ENCODE measurements around the gene ZNF77. TPM values are rescaled to one million over a fixed set of nuclear protein-coding genes. Genes with fewer than 3 reads are reported as not detected.
"Not testable (repeated sequence)": the region's sequence is repeated elsewhere in the genome, so short reads cannot be mapped to it uniquely, and the experiment has no call there.

The ZNF77 gene
- total RNA-seq, result 1 to 10 TPM; 5.4 to 5.5 TPM

- Mint-ChIP-seq H3K27ac (peak within 1 kb of the TSS; percentile 97), H3K4me1 (ENCODE audit: low read depth) (peaks cover 56% of the 10 kb centered on the region), H3K27me3 (ENCODE audit: low read depth) (no peaks in the 10 kb centered on the region), H3K4me3 (peak within 1 kb of the TSS; percentile 99), H3K36me3 (ENCODE audit: insufficient read depth in 2 of 2) (peaks cover 2 to 4% of the 10 kb centered on the region in 2 donors), H3K9me3 (no peaks in the 10 kb centered on the region)
- ATAC-seq (replicated peaks in 1 of 2) (peak; percentile 98), DNase-seq (peak; percentile 98 to 99)
Observed at GRCh38 chr19:2944775-2945574, at the start of gene ZNF77. Gene ZNF77 (minus strand): TSS chr19:2944971. CDS start chr19:2944840, 131 bp downstream.

DNA sequence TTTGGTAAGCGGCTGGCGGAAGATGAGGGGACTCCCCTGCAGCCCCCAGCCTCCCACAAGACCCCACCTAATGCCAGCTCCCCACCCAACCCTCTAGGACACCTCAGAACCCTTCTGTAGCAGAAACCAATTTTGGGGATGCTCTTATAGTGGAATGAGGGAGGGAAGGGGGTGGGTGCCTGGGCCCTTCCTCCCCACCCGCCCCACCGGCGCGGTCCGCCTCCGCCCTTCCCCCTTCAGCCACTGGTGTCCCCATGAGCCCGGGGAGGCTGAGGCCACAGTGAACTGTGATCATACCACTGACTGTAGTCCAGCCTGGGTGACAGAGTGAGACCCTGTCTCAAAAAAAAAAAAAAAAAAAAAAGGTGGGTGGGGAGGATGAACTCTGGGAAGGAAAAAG, 48.8 kb upstream of the ZNF77 start:
- no peak overlapping the region for H3K4me3 Mint-ChIP-seq
- H3K9me3 Mint-ChIP-seq, result no peaks in the 10 kb centered on the region
- no peaks in the 10 kb centered on the region for H3K4me1 Mint-ChIP-seq (ENCODE audit: low read depth)
- ATAC-seq (replicated peaks in 1 of 2) (no peak), DNase-seq (no peak)
- H3K36me3 Mint-ChIP-seq (ENCODE audit: insufficient read depth in 2 of 2), result no peaks in the 10 kb centered on the region
- no peaks in the 10 kb centered on the region for H3K27me3 Mint-ChIP-seq (ENCODE audit: low read depth)
- H3K27ac Mint-ChIP-seq, result no peak overlapping the region

DNA sequence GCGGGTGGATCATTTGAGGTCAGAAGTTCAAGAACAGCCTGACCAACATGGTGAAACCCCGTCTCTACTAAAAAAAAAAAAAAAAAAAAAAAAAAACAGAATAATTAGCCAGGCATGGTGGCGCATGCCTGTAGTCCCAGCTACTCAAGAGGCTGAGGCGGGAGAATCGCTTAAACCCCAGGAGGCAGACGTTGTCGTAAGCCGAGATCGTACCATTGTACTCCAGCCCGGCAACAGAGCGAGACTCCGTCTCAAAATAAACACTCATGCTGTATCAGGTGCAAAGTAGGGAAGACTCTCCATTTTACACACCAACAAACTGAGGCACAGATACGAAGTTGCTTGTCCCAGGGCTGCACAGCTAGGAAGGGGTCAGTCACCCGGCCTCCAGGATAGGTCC, 48.2 kb upstream of the ZNF77 start:
- Mint-ChIP-seq H3K27ac (no peak overlapping the region), H3K4me1 (ENCODE audit: low read depth) (no peaks in the 10 kb centered on the region), H3K27me3 (ENCODE audit: low read depth) (no peaks in the 10 kb centered on the region), H3K9me3 (no peaks in the 10 kb centered on the region), H3K4me3 (no peak overlapping the region), H3K36me3 (ENCODE audit: insufficient read depth in 2 of 2) (no peaks in the 10 kb centered on the region)
- DNase-seq, result no peak
- no peak for ATAC-seq (replicated peaks in 1 of 2)

GRCh38 chr19:2992333-2992732, 47.6 kb upstream of the ZNF77 start:
- not testable (repeated sequence) for H3K36me3 Mint-ChIP-seq (ENCODE audit: insufficient read depth in 2 of 2); DNase-seq; H3K27ac Mint-ChIP-seq; H3K4me3 Mint-ChIP-seq; H3K9me3 Mint-ChIP-seq; H3K4me1 Mint-ChIP-seq (ENCODE audit: low read depth); H3K27me3 Mint-ChIP-seq (ENCODE audit: low read depth); ATAC-seq (replicated peaks in 1 of 2)

GRCh38 chr19:2989236-2989946, 44.6 kb upstream of the ZNF77 start:
- Mint-ChIP-seq H3K27ac (no peak overlapping the region), H3K27me3 (ENCODE audit: low read depth) (no peaks in the 10 kb centered on the region), H3K9me3 (no peaks in the 10 kb centered on the region), H3K4me1 (ENCODE audit: low read depth) (no peaks in the 10 kb centered on the region), H3K4me3 (no peak overlapping the region), H3K36me3 (ENCODE audit: insufficient read depth in 2 of 2) (no peaks in the 10 kb centered on the region)
- ATAC-seq (replicated peaks in 1 of 2), result no peak
- no peak for DNase-seq

DNA sequence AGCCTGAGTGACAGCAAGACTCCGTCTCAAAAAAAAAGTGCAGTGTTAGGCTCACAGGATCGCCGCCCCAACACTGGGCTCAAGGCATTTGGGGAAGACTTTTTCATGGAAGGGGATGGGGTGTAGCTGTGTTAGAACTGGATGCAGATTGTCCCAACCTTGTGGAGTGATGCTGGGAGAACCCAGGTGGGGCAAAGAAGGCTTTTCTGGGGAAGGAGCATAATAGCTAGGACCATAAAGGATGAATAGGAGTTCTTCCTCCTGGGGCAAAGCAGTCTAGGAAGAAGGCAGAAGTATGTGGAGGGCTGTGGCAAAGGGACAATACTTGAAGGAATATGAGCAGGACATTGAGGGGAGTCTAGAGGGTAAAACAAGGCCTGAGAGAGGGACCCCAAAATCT, 43.8 kb upstream of the ZNF77 start:
- no peaks in the 10 kb centered on the region for H3K9me3 Mint-ChIP-seq
- no peaks in the 10 kb centered on the region for H3K4me1 Mint-ChIP-seq (ENCODE audit: low read depth)
- no peaks in the 10 kb centered on the region for H3K36me3 Mint-ChIP-seq (ENCODE audit: insufficient read depth in 2 of 2)
- ATAC-seq (replicated peaks in 1 of 2) (no peak), DNase-seq (no peak)
- peaks cover 2% of the 10 kb centered on the region for H3K27me3 Mint-ChIP-seq (ENCODE audit: low read depth)
- no peak overlapping the region for H3K4me3 Mint-ChIP-seq
- no peak overlapping the region for H3K27ac Mint-ChIP-seq

GRCh38 chr19:2987797-2988196, 43.0 kb upstream of the ZNF77 start:
- no peaks in the 10 kb centered on the region for H3K36me3 Mint-ChIP-seq (ENCODE audit: insufficient read depth in 2 of 2)
- H3K4me1 Mint-ChIP-seq (ENCODE audit: low read depth), result no peaks in the 10 kb centered on the region
- no peaks in the 10 kb centered on the region for H3K9me3 Mint-ChIP-seq

DNA sequence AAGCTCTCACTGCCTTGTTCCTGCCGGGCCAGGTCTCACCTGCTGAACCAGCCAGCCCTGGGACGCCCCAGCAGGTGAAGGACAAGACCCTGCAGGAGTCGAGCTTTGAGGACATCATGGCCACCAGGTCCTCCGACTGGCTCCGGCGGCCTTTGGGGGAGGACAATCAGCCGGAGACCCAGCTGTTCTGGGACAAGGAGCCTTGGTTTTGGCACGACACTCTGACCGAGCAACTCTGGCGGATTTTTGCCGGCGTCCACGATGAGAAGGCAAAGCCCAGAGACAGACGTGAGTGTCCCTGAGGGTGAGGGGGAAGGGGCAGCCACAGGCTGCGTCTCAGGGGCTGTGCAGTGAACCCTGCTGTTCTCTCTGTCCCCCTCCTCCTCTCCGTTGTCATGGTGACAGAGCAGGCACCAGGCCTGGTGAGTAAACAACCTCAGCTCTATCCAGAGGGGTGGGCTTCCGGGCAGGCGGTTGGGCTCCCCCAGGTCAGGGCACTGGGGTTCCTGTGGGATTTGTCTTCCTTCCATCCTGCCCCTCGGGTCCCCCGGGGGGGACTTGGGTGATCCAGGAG, 42.3 kb upstream of the ZNF77 start:
- Mint-ChIP-seq H3K4me1 (ENCODE audit: low read depth) (no peaks in the 10 kb centered on the region), H3K4me3 (no peak overlapping the region), H3K27ac (no peak overlapping the region), H3K27me3 (ENCODE audit: low read depth) (peaks cover 10% of the 10 kb centered on the region), H3K36me3 (ENCODE audit: insufficient read depth in 2 of 2) (no peaks in the 10 kb centered on the region), H3K9me3 (no peaks in the 10 kb centered on the region)
- DNase-seq (no peak), ATAC-seq (replicated peaks in 1 of 2) (no peak)

More at GRCh38 chr19:2987797-2988196, 43.0 kb upstream of the ZNF77 start:
- Mint-ChIP-seq H3K4me3 (no peak overlapping the region), H3K27me3 (ENCODE audit: low read depth) (peaks cover 9% of the 10 kb centered on the region), H3K27ac (no peak overlapping the region)
- DNase-seq (no peak), ATAC-seq (replicated peaks in 1 of 2) (no peak)

- H3K36me3 Mint-ChIP-seq (ENCODE audit: insufficient read depth in 2 of 2), result no peaks in the 10 kb centered on the region
Observed at GRCh38 chr19:2984215-2984528, 39.4 kb upstream of the ZNF77 start.

DNA sequence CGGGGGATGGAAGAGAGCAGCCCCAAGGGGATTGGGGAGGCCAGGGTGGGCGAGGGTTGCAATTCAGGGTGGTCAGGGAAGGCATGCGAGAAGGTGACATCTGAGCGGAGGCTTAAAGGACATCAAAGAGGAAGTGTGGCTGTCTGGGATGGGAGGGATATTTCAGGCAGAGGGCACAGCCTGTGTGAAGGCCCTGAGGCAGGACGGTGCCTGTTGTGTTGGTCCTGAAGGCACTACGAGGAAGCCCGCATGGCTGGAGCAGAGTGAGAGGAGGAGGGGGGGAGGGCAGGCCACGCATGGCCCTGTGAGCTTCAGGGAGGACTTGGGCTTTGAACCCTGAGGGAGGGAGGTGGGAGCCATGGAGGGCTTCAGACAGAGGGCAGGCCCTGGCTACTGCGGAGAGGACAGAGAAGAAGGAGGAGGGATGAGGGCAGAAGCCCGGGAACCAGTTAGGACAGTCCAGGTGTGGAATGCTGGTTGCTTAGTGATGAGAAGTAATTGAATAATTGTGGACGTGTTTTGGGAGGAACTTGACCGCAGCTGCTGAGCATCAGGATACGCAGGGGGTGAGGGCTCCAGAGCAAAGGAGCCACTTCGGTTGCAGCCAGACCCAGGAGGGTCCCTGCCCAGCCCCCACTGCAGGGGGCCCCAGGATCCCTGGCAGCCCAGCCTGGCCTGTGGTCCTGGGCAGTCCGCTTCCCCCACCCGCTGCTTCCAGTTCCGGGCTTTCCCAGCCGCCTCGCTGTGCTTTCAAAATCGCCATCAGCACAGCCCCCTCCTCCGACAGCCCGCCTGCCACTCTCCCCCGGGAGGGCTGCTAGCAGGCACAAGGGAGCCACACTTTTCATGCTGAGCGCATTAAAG, 38.8 kb upstream of the ZNF77 start:
- Mint-ChIP-seq H3K27ac (no peak overlapping the region), H3K4me1 (ENCODE audit: low read depth) (no peaks in the 10 kb centered on the region), H3K9me3 (no peaks in the 10 kb centered on the region), H3K36me3 (ENCODE audit: insufficient read depth in 2 of 2) (no peaks in the 10 kb centered on the region), H3K4me3 (no peak overlapping the region), H3K27me3 (ENCODE audit: low read depth) (peaks cover 20% of the 10 kb centered on the region)
- no peak for ATAC-seq (replicated peaks in 1 of 2)
- DNase-seq, result no peak

More at GRCh38 chr19:2984215-2984528, 39.4 kb upstream of the ZNF77 start:
- Mint-ChIP-seq H3K27me3 (ENCODE audit: low read depth) (peaks cover 20% of the 10 kb centered on the region), H3K27ac (no peak overlapping the region), H3K9me3 (no peaks in the 10 kb centered on the region), H3K4me1 (ENCODE audit: low read depth) (no peaks in the 10 kb centered on the region), H3K4me3 (no peak overlapping the region)
- DNase-seq, result no peak
- no peak for ATAC-seq (replicated peaks in 1 of 2)

GRCh38 chr19:2982983-2983350, 38.2 kb upstream of the ZNF77 start:
- Mint-ChIP-seq H3K4me3 (no peak overlapping the region), H3K27ac (no peak overlapping the region), H3K4me1 (ENCODE audit: low read depth) (no peaks in the 10 kb centered on the region), H3K27me3 (ENCODE audit: low read depth) (peaks cover 20% of the 10 kb centered on the region), H3K36me3 (ENCODE audit: insufficient read depth in 2 of 2) (no peaks in the 10 kb centered on the region), H3K9me3 (no peaks in the 10 kb centered on the region)
- no peak for ATAC-seq (replicated peaks in 1 of 2)
- DNase-seq, result no peak

- DNase-seq, result no peak
- Mint-ChIP-seq H3K4me1 (ENCODE audit: low read depth) (no peaks in the 10 kb centered on the region), H3K36me3 (ENCODE audit: insufficient read depth in 2 of 2) (no peaks in the 10 kb centered on the region), H3K4me3 (no peak overlapping the region), H3K27ac (no peak overlapping the region), H3K27me3 (ENCODE audit: low read depth) (peaks cover 20% of the 10 kb centered on the region), H3K9me3 (no peaks in the 10 kb centered on the region)
- ATAC-seq (replicated peaks in 1 of 2), result no peak
Observed at GRCh38 chr19:2982561-2982960, 37.8 kb upstream of the ZNF77 start.

DNA sequence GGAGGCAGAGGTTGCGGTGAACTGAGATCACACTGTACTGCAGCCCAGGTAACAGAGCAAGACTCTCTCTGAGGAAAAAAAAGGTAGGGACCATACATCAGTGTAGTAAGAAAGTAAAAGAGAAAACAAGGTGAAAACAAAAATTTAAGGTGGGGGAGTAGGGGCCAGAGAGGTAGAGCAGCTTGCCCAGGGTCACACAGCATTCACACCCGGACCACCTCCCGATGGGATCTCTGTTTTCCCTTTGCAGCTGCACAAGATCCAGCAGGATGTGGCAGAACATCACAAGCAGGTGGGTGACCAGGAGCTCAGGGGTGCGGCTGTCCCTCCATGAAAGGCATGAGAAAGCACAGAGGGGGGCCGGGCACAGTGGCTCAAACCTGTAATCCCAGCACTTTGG, 37.1 kb upstream of the ZNF77 start:
- no peak overlapping the region for H3K27ac Mint-ChIP-seq
- no peak for DNase-seq
- no peak overlapping the region for H3K4me3 Mint-ChIP-seq
- peaks cover 20% of the 10 kb centered on the region for H3K27me3 Mint-ChIP-seq (ENCODE audit: low read depth)
- no peaks in the 10 kb centered on the region for H3K9me3 Mint-ChIP-seq
- peaks cover 4% of the 10 kb centered on the region for H3K4me1 Mint-ChIP-seq (ENCODE audit: low read depth)
- ATAC-seq (replicated peaks in 1 of 2), result no peak
- H3K36me3 Mint-ChIP-seq (ENCODE audit: insufficient read depth in 2 of 2), result no peaks in the 10 kb centered on the region
